Left lung (tissue), 10 donors: ENCODE measurements around the gene MYBPC3. TPM values are rescaled to one million over a fixed set of nuclear protein-coding genes. Genes with fewer than 3 reads are reported as not detected.
A peak's percentile ranks its signal among the peaks of the same experiment; 100 is the strongest.

ENCODE experiments used
- ATAC-seq: fragments of 200-7000 bp; cut with Tn5 transposase; one replicate; pipeline ENCODE4 v1.9.1; 2020; ENCODE audit warnings: moderate library complexity
- DNase-seq, 4 donors: peaks; one replicate each; pipeline ENCODE4 v3.0.0-alpha.2; 2013 to 2020
- H3K27ac ChIP-seq, 2 donors: fragments of 200-600 bp; sonication (generic) in 1 of 2; one replicate each; pipeline versions ENCODE4 v1.5.0 to v1.8.0; 2020 to 2021
- H3K27me3 ChIP-seq, 2 donors: fragments of 200-600 bp; sonication (generic) in 1 of 2; one replicate each; pipeline versions ENCODE4 v1.5.0 to v1.8.0; 2020 to 2021
- H3K36me3 ChIP-seq, 2 donors: fragments of 200-600 bp; sonication (generic) in 1 of 2; one replicate each; pipeline versions ENCODE4 v1.5.0 to v1.8.0; 2020 to 2021
- H3K4me1 ChIP-seq, 2 donors: fragments of 200-600 bp; one replicate each; pipeline ENCODE4 v1.8.0; 2021
- H3K4me3 ChIP-seq, 2 donors: fragments of 200-600 bp; sonication (generic) in 1 of 2; one replicate each; pipeline versions ENCODE4 v1.5.0 to v1.8.0; 2020 to 2021; ENCODE audit warnings: mild to moderate bottlenecking in 1 of 2
- H3K9me3 ChIP-seq, 2 donors: fragments of 200-600 bp; sonication (generic) in 1 of 2; one replicate each; pipeline versions ENCODE4 v1.5.0 to v1.8.0; 2020 to 2021
- CTCF ChIP-seq, 2 donors: fragments of 200-600 bp; sonication (generic) in 1 of 2; IDR thresholded peaks; one replicate each; pipeline versions ENCODE4 v1.5.0 to v1.8.0; 2021; ENCODE audit warnings: antibody characterized with exemption in 2 of 2
- intact Hi-C, 2 donors: fragments of 100-400 bp; cut with DNase I; formaldehyde crosslinking; loops; one replicate each; pipeline versions ENCODE4 v1.11.2 to v1.14.2; 2022
- polyA plus RNA-seq, 6 donors: library from polyadenylated mRNA; unstranded; fragments of 120-200 nt; gene quantifications; one replicate each; pipeline ENCODE4 v1.2.1, GENCODE V29; 2013; ENCODE audit not compliant: insufficient read length in 6 of 6
- total RNA-seq, 2 donors: library from RNA; stranded (reverse); fragmentation: NEBNext Ultra II Directional; extraction: Animal tissue kit (Norgen Biotek cat#: 25700); gene quantifications; one replicate each; pipeline ENCODE4 v1.2.1, GENCODE V29; 2021
- donor health status: DM: no; HTN: yes; CAD: no.
- donor health status: DM: no; HTN: no; CAD: no.

MYBPC3 gene
- total and polyA plus RNA-seq, 8 donors: 0.06 to 2.0 (median 0.25) TPM; not detected in 3

- Histone ChIP-seq H3K9me3 (no peaks in the 10 kb centered on the region), H3K27ac (no peak overlapping the region), H3K27me3 (no peaks in the 10 kb centered on the region), H3K4me3 (no peak overlapping the region), H3K36me3 (no peaks in the 10 kb centered on the region), H3K4me1 (peaks cover 4 to 56% of the 10 kb centered on the region in 2 donors)
- intact Hi-C loops: no loop called here
- TF ChIP-seq CTCF (IDR thresholded peaks at IDR 0.05): no peak
- no peak for DNase-seq
- ATAC-seq: no peak
Observed at GRCh38 chr11:47398011-47398410, 45.5 kb upstream of the MYBPC3 start.

GRCh38 chr11:47396049-47396320 lies 43.5 kb upstream of the MYBPC3 start:
- no peak overlapping the region for H3K4me3 ChIP-seq
- intact Hi-C loops: no loop called here
- DNase-seq (peak in 1 of 4 donors; percentile 68), ATAC-seq (no peak)
- H3K27me3 ChIP-seq: no peaks in the 10 kb centered on the region
- no peaks in the 10 kb centered on the region for H3K36me3 ChIP-seq
- H3K9me3 ChIP-seq: no peaks in the 10 kb centered on the region
- H3K27ac ChIP-seq: peak overlapping the region; percentile 92 to 97
- no peak for TF ChIP-seq CTCF (IDR thresholded peaks at IDR 0.05)
- H3K4me1 ChIP-seq: peaks cover 4 to 67% of the 10 kb centered on the region in 2 donors

GRCh38 chr11:47395223-47396048 lies 42.9 kb upstream of the MYBPC3 start:
- peaks cover 1 to 67% of the 10 kb centered on the region in 2 donors for H3K4me1 ChIP-seq
- peak in 2 of 4 donors; percentile 34 to 85 for DNase-seq
- H3K27ac ChIP-seq: peak overlapping the region; percentile 92 to 97
- H3K4me3 ChIP-seq: peak overlapping the region in 1 of 2 donors; percentile 40
- no peak for TF ChIP-seq CTCF (IDR thresholded peaks at IDR 0.05)
- intact Hi-C loops: no loop called here
- no peaks in the 10 kb centered on the region for H3K27me3 ChIP-seq
- no peaks in the 10 kb centered on the region for H3K9me3 ChIP-seq
- no peaks in the 10 kb centered on the region for H3K36me3 ChIP-seq
- no peak for ATAC-seq

- Histone ChIP-seq H3K9me3 (no peaks in the 10 kb centered on the region), H3K27ac (peak overlapping the region; percentile 92 to 97), H3K4me3 (peak overlapping the region in 1 of 2 donors; percentile 40), H3K27me3 (no peaks in the 10 kb centered on the region), H3K4me1 (peaks cover 0 to 69% of the 10 kb centered on the region in 2 donors), H3K36me3 (no peaks in the 10 kb centered on the region)
- intact Hi-C loops: no loop called here
- DNase-seq: peak in 3 of 4 donors; percentile 39 to 93 (median 84)
- peak; percentile 59 for ATAC-seq
- TF ChIP-seq CTCF (IDR thresholded peaks at IDR 0.05): peak in 1 of 2 donors; percentile 8
Observed at GRCh38 chr11:47394322-47395222, 42.1 kb upstream of the MYBPC3 start.

- Histone ChIP-seq H3K27me3 (no peaks in the 10 kb centered on the region), H3K36me3 (no peaks in the 10 kb centered on the region), H3K27ac (peak overlapping the region; percentile 92 to 97), H3K4me1 (peaks cover 0 to 70% of the 10 kb centered on the region in 2 donors), H3K4me3 (peak overlapping the region in 1 of 2 donors; percentile 40), H3K9me3 (no peaks in the 10 kb centered on the region)
- peak; percentile 26 for ATAC-seq
- intact Hi-C loops: no loop called here
- no peak for TF ChIP-seq CTCF (IDR thresholded peaks at IDR 0.05)
- DNase-seq: peak in 2 of 4 donors; percentile 75 to 87
Observed at GRCh38 chr11:47394050-47394321, 41.5 kb upstream of the MYBPC3 start.
